Lung (tissue), 12 donors: Measurements from ENCODE around the gene CD1D. TPM values are rescaled to one million over a fixed set of nuclear protein-coding genes. Genes with fewer than 3 reads are reported as not detected.
A peak's percentile ranks its signal among the peaks of the same experiment; 100 is the strongest.

Source experiments
- ATAC-seq: fragments of 200-7000 bp; cut with Tn5 transposase; one replicate; pipeline ENCODE4 v1.9.1; 2020; ENCODE audit warnings: moderate number of reproducible peaks; ENCODE audit not compliant: insufficient read depth, low FRiP score
- DNase-seq, 3 donors: peaks; one replicate each; pipeline ENCODE4 v3.0.0-alpha.2; 2013 to 2017
- H3K27ac ChIP-seq, 2 donors: one replicate each; pipeline ENCODE4 v1.5.1; 2013; ENCODE audit warnings: mild to moderate bottlenecking in 2 of 2, moderate library complexity in 2 of 2, control low read depth in 1 of 2, inconsistent platforms in 1 of 2, low read depth in 1 of 2, low read length in 1 of 2
- H3K27me3 ChIP-seq, 3 donors: one replicate each; pipeline ENCODE4 v1.5.1; 2013; ENCODE audit warnings: low read length in 2 of 3; ENCODE audit not compliant: control insufficient read depth in 3 of 3, insufficient read depth in 3 of 3
- H3K36me3 ChIP-seq, 4 donors: one replicate each; pipeline ENCODE4 v1.5.1; 2013; ENCODE audit warnings: low read length in 4 of 4, mild to moderate bottlenecking in 1 of 4, moderate library complexity in 1 of 4; ENCODE audit not compliant: control insufficient read depth in 4 of 4, insufficient read depth in 4 of 4
- H3K4me1 ChIP-seq, 5 donors: one replicate each; pipeline ENCODE4 v1.5.1; 2013; ENCODE audit warnings: low read length in 5 of 5, mild to moderate bottlenecking in 2 of 5, moderate library complexity in 1 of 5; ENCODE audit not compliant: control insufficient read depth in 5 of 5, insufficient read depth in 5 of 5
- H3K4me3 ChIP-seq: one replicate; pipeline ENCODE4 v1.5.1; 2013; ENCODE audit warnings: mild to moderate bottlenecking, control low read depth, moderate library complexity
- H3K9ac ChIP-seq, 2 donors: one replicate each; pipeline ENCODE4 v1.5.1; 2013; ENCODE audit warnings: low read length in 2 of 2, control low read depth in 1 of 2; ENCODE audit not compliant: insufficient read depth in 1 of 2
- H3K9me3 ChIP-seq, 4 donors: one replicate each; pipeline ENCODE4 v1.5.1; 2013; ENCODE audit warnings: low read length in 3 of 4, mild to moderate bottlenecking in 1 of 4, moderate library complexity in 1 of 4; ENCODE audit not compliant: control insufficient read depth in 4 of 4, insufficient read depth in 3 of 4
- CTCF ChIP-seq: IDR thresholded peaks from 2 replicates; pipeline ENCODE4 v1.5.1; 2012; ENCODE audit warnings: mild to moderate bottlenecking; ENCODE audit errors: control extremely low read depth, extremely low read depth
- WGBS, 2 donors: extraction: QIAGEN DNeasy Blood & Tissue Kit; methylation state at CpG; one replicate each; pipeline ENCODE4 v1.1.7; 2013; 5-methylcytosine and 5-hydroxymethylcytosine counted together
- polyA plus RNA-seq, 2 donors: library from polyadenylated mRNA; stranded (reverse); fragments of 200-250 nt; gene quantifications; one replicate each; pipeline ENCODE4 v1.2.1, GENCODE V29; 2013
- total RNA-seq, 2 donors: library from RNA; depleted of rRNA in 1 of 2; stranded (reverse); fragments of >200 nt in 1 of 2; gene quantifications; one replicate each; pipeline ENCODE4 v1.2.1, GENCODE V29; 2014 to 2021
- donor health status: control.
- donor health status: control.
- donor health status: Bipolar disorder and iron deficiency.
- donor health status: healthy.
- donor health status: DM: yes; HTN: yes; CAD: no.

CD1D gene
- total and polyA plus RNA-seq, 4 donors: 3.5 to 9.9 (median 4.2) TPM

- WGBS, 2 donors: 60 to 69% methylated on average over 4 of the region's 4 CpGs
- H3K9me3 ChIP-seq: no peaks in the 10 kb centered on the region
- no peak for ATAC-seq
- H3K4me3 ChIP-seq: no peak overlapping the region
- peaks cover 0 to 43% (median 15%) of the 10 kb centered on the region in 3 donors for H3K27me3 ChIP-seq
- no peak for DNase-seq
- no peaks in the 10 kb centered on the region for H3K36me3 ChIP-seq
- no peak overlapping the region for H3K27ac ChIP-seq
- no peak overlapping the region for H3K9ac ChIP-seq
- H3K4me1 ChIP-seq: peaks cover 0 to 14% (median 5%) of the 10 kb centered on the region in 5 donors
- TF ChIP-seq CTCF: no peak
Observed at GRCh38 chr1:158179301-158180041, 1.2 kb upstream of the CD1D start.

GRCh38 chr1:158181577-158181922 lies 855 bp downstream of the CD1D start:
- WGBS, 2 donors: 17 to 18% methylated on average over 13 of the region's 13 CpGs
- no peaks in the 10 kb centered on the region for H3K9me3 ChIP-seq
- H3K4me1 ChIP-seq: peaks cover 0 to 14% (median 5%) of the 10 kb centered on the region in 5 donors
- ATAC-seq: no peak
- H3K36me3 ChIP-seq: no peaks in the 10 kb centered on the region
- H3K27me3 ChIP-seq: peaks cover 0 to 39% (median 13%) of the 10 kb centered on the region in 3 donors
- DNase-seq: no peak
- no peak overlapping the region for H3K9ac ChIP-seq
- H3K27ac ChIP-seq: no peak overlapping the region
- no peak for TF ChIP-seq CTCF
- peak overlapping the region; percentile 55 for H3K4me3 ChIP-seq

- Histone ChIP-seq H3K27ac (no peak overlapping the region), H3K36me3 (no peaks in the 10 kb centered on the region), H3K4me3 (no peak overlapping the region), H3K9ac (no peak overlapping the region), H3K27me3 (peaks cover 0 to 28% (median 9%) of the 10 kb centered on the region in 3 donors), H3K4me1 (peaks cover 0 to 10% (median 3%) of the 10 kb centered on the region in 5 donors), H3K9me3 (no peaks in the 10 kb centered on the region)
- 36 to 52% methylated on average over 3 of the region's 3 CpGs for WGBS, 2 donors
- ATAC-seq (no peak), DNase-seq (no peak)
- TF ChIP-seq CTCF: no peak
Observed at GRCh38 chr1:158185770-158186169, 5.1 kb downstream of the CD1D start.
